Activated CD8-positive, alpha-beta T cell treated with anti-CD3 and anti-CD28 coated beads for 36 hours (primary cell): ENCODE results near the gene KCNJ6. TPM values are rescaled to one million over a fixed set of nuclear protein-coding genes. Genes with fewer than 3 reads are reported as not detected.

ENCODE experiments used
- ATAC-seq: fragments of 200-7000 bp; cut with Tn5 transposase; one replicate; pipeline ENCODE4 v1.10.0; 2021; ENCODE audit warnings: mild to moderate bottlenecking, moderate library complexity
- CTCF ChIA-PET: fragments of 350-600 bp; sonication (Branson Sonifier 250); formaldehyde crosslinking; loops from one replicate; lab custom pipeline; 2021; ENCODE audit warnings: antibody characterized with exemption; lab: Charles Lee
- POLR2A ChIA-PET: fragments of 350-600 bp; sonication (Branson Sonifier 250); formaldehyde crosslinking; loops from one replicate; lab custom pipeline; 2021; ENCODE audit warnings: antibody characterized with exemption; lab: Charles Lee
- DNase-seq: peaks from one replicate; pipeline ENCODE4 v3.0.0-alpha.2; 2020
- H3K27ac Mint-ChIP-seq: one replicate; pipeline ENCODE4 v1.8.0; 2021; ENCODE audit warnings: mild to moderate bottlenecking, mixed read lengths
- H3K27me3 Mint-ChIP-seq: one replicate; pipeline ENCODE4 v1.8.0; 2021; ENCODE audit warnings: mixed read lengths
- H3K36me3 Mint-ChIP-seq: one replicate; pipeline ENCODE4 v1.8.0; 2021; ENCODE audit warnings: low read depth, mixed read lengths
- H3K4me1 Mint-ChIP-seq: one replicate; pipeline ENCODE4 v1.8.0; 2021; ENCODE audit warnings: low read depth, mixed read lengths
- H3K4me3 Mint-ChIP-seq: one replicate; pipeline ENCODE4 v1.8.0; 2021; ENCODE audit warnings: mild to moderate bottlenecking, moderate library complexity, mixed read lengths
- H3K9me3 Mint-ChIP-seq: one replicate; pipeline ENCODE4 v1.8.0; 2021; ENCODE audit warnings: mixed read lengths
- CTCF ChIP-seq: fragments of 200-600 bp; IDR thresholded peaks from one replicate; pipeline ENCODE4 v1.8.0; 2022; ENCODE audit warnings: antibody characterized with exemption, mild to moderate bottlenecking
- intact Hi-C: fragments of 100-400 bp; cut with micrococcal nuclease; formaldehyde crosslinking; loops from one replicate; pipeline ENCODE4 v1.10.0; 2022
- total RNA-seq, 2 experiments: library from RNA; stranded (reverse); gene quantifications; one replicate each; pipeline ENCODE4 v1.2.3, GENCODE V29; 2021

The KCNJ6 gene
- total RNA-seq, 2 experiments from 2014 or later, result not detected

- POLR2A ChIA-PET, result no interaction called here
These were observed 83.0 kb downstream of the KCNJ6 start for GRCh38 chr21:37833301-37833700.

GRCh38 chr21:37829447-37829846, 86.8 kb downstream of the KCNJ6 start:
- peaks cover 4% of the 10 kb centered on the region for H3K27me3 Mint-ChIP-seq
- H3K4me1 Mint-ChIP-seq, result no peaks in the 10 kb centered on the region
- intact Hi-C loops, result no loop called here
- ATAC-seq (no peak), DNase-seq (no peak)
- no peaks in the 10 kb centered on the region for H3K36me3 Mint-ChIP-seq
- POLR2A ChIA-PET, result no interaction called here
- no peak for TF ChIP-seq CTCF
- no peaks in the 10 kb centered on the region for H3K9me3 Mint-ChIP-seq
- CTCF ChIA-PET, result no interaction called here
- no peak overlapping the region for H3K27ac Mint-ChIP-seq
- no peak overlapping the region for H3K4me3 Mint-ChIP-seq

More at GRCh38 chr21:37833301-37833700, 83.0 kb downstream of the KCNJ6 start:
- DNase-seq (no peak), ATAC-seq (no peak)
- H3K4me3 Mint-ChIP-seq, result no peak overlapping the region
- TF ChIP-seq CTCF, result no peak
- H3K27ac Mint-ChIP-seq, result no peak overlapping the region
- intact Hi-C loops, result no loop called here
- no peaks in the 10 kb centered on the region for H3K9me3 Mint-ChIP-seq
- no peaks in the 10 kb centered on the region for H3K4me1 Mint-ChIP-seq
- no peaks in the 10 kb centered on the region for H3K36me3 Mint-ChIP-seq
- H3K27me3 Mint-ChIP-seq, result peaks cover 4% of the 10 kb centered on the region
- CTCF ChIA-PET, result no interaction called here

GRCh38 chr21:37828991-37829390, 87.3 kb downstream of the KCNJ6 start:
- no peak overlapping the region for H3K27ac Mint-ChIP-seq
- DNase-seq (no peak), ATAC-seq (no peak)
- peaks cover 2% of the 10 kb centered on the region for H3K27me3 Mint-ChIP-seq
- H3K9me3 Mint-ChIP-seq, result no peaks in the 10 kb centered on the region
- no peaks in the 10 kb centered on the region for H3K4me1 Mint-ChIP-seq
- no peak overlapping the region for H3K4me3 Mint-ChIP-seq
- H3K36me3 Mint-ChIP-seq, result no peaks in the 10 kb centered on the region
- TF ChIP-seq CTCF, result no peak
- POLR2A ChIA-PET, result no interaction called here
- CTCF ChIA-PET, result no interaction called here
- intact Hi-C loops, result no loop called here

- TF ChIP-seq CTCF, result no peak
- ATAC-seq (no peak), DNase-seq (no peak)
- POLR2A ChIA-PET, result no interaction called here
- Mint-ChIP-seq H3K4me1 (no peaks in the 10 kb centered on the region), H3K4me3 (no peak overlapping the region), H3K27ac (no peak overlapping the region), H3K36me3 (no peaks in the 10 kb centered on the region), H3K9me3 (no peaks in the 10 kb centered on the region), H3K27me3 (no peaks in the 10 kb centered on the region)
- CTCF ChIA-PET, result no interaction called here
- intact Hi-C loops, result no loop called here
These were observed 87.7 kb downstream of the KCNJ6 start for GRCh38 chr21:37828556-37828955.

GRCh38 chr21:37827913-37828312, 88.3 kb downstream of the KCNJ6 start:
- Mint-ChIP-seq H3K9me3 (no peaks in the 10 kb centered on the region), H3K27ac (no peak overlapping the region), H3K4me3 (no peak overlapping the region), H3K4me1 (no peaks in the 10 kb centered on the region), H3K27me3 (no peaks in the 10 kb centered on the region), H3K36me3 (no peaks in the 10 kb centered on the region)
- intact Hi-C loops, result no loop called here
- no peak for ATAC-seq
- POLR2A ChIA-PET, result no interaction called here
- TF ChIP-seq CTCF, result no peak
- no peak for DNase-seq
- CTCF ChIA-PET, result no interaction called here
